Measurements from ENCODE around the gene SLC7A14. TPM values are rescaled to one million over a fixed set of nuclear protein-coding genes. Genes with fewer than 3 reads are reported as not detected.

SLC7A14 gene
- polyA plus RNA-seq, 1 experiment = 0.60 TPM

DNA sequence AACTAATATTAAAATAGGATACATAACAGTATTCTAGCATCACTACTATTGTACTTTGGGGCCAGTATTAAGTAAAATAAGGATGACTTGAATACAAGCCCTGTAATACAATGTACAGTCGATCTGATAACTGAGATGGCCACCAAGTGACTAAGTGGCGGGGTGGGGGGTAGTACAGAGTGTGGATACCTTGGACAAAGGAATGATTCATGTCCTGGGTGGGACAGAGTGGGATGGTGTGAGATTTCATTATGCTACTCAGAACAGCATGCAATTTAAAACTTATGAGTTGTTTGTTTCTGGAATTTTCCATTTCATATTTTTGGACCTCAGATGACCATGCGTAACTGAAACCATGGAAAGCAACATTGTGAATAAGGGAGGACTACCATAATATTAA lies 46.0 kb downstream of the SLC7A14 start:
- POLR2A ChIA-PET = no interaction called here

DNA sequence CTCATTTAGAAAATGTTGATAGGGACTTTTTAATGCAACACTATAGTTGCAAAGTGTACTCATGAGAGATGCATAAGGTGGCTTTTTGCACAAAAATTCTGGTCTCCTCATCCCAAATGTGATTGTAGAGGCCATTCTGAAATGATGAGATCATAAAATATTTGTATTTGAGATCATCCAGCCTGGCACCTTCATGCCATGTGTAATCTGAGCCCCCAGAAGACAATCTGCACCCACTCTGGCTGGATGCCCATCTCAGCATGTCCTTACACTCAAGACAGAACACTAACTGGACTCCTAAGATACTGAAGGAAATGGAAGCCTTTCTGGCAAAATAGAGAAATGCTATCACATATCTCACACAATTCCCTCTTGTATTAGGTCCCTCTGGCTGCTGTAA lies 49.2 kb downstream of the SLC7A14 start:
- Histone ChIP-seq H3K27me3 (ENCODE audit: control insufficient read depth, insufficient read depth, low read length) (no peaks in the 10 kb centered on the region; the same call in 1 of the 2 replicates), H3K36me3 (ENCODE audit: control insufficient read depth, insufficient read depth, low read length) (no peaks in the 10 kb centered on the region), H3K4me3 (ENCODE audit: low read depth, low read length) (no peak overlapping the region)
- ChIA-PET CTCF (no interaction called here), POLR2A (interaction anchor here (0.5 kb wide), 1 partner anchor 979 kb away, joined by 3 read pairs; no protein-coding TSS in a partner anchor)
- no peak for DNase-seq (ENCODE audit: low read depth)
- TF ChIP-seq, protein P1, sequence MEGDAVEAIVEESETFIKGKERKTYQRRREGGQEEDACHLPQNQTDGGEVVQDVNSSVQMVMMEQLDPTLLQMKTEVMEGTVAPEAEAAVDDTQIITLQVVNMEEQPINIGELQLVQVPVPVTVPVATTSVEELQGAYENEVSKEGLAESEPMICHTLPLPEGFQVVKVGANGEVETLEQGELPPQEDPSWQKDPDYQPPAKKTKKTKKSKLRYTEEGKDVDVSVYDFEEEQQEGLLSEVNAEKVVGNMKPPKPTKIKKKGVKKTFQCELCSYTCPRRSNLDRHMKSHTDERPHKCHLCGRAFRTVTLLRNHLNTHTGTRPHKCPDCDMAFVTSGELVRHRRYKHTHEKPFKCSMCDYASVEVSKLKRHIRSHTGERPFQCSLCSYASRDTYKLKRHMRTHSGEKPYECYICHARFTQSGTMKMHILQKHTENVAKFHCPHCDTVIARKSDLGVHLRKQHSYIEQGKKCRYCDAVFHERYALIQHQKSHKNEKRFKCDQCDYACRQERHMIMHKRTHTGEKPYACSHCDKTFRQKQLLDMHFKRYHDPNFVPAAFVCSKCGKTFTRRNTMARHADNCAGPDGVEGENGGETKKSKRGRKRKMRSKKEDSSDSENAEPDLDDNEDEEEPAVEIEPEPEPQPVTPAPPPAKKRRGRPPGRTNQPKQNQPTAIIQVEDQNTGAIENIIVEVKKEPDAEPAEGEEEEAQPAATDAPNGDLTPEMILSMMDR (IDR thresholded peaks at IDR 0.05; ENCODE audit: insufficient read depth, low read depth, low read length) = no peak

More for the DNA sequence above, 46.0 kb downstream of the SLC7A14 start:
- Histone ChIP-seq H3K36me3 (ENCODE audit: control insufficient read depth, insufficient read depth, low read length) (no peaks in the 10 kb centered on the region), H3K27me3 (ENCODE audit: control insufficient read depth, insufficient read depth, low read length) (no peaks in the 10 kb centered on the region; the same call in 1 of the 2 replicates), H3K4me3 (ENCODE audit: low read depth, low read length) (no peak overlapping the region)
- DNase-seq (ENCODE audit: low read depth) = no peak
- TF ChIP-seq, protein P1 (IDR thresholded peaks at IDR 0.05; ENCODE audit: insufficient read depth, low read depth, low read length) = no peak
- CTCF ChIA-PET = interaction anchor here (1.0 kb wide), 1 partner anchor 269 kb away, joined by 4 read pairs; no protein-coding TSS in a partner anchor

DNA sequence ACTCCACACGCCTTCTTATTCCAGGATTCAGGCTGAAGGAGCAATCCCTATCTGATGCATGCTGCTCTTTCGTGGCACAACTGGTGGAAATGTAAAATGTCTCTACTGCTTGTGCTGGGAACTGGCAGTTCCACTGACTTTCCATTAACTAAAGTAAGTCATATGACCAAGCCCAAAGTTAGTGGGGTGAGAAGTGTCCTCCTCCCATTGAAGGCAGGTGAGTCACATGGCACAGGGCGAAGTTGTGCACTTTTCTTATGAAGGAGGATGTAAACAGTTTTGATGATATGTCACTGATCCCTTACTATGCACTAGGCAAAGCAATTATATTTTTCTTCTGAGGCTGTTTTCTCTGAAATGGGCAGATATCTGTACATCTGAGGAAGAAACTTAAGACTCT lies 51.6 kb downstream of the SLC7A14 start:
- POLR2A ChIA-PET = no interaction called here
- H3K27me3 ChIP-seq (ENCODE audit: control insufficient read depth, insufficient read depth, low read length) = no peaks in the 10 kb centered on the region; the same call in 1 of the 2 replicates
- H3K36me3 ChIP-seq (ENCODE audit: control insufficient read depth, insufficient read depth, low read length) = no peaks in the 10 kb centered on the region
- TF ChIP-seq, protein P1 (IDR thresholded peaks at IDR 0.05; ENCODE audit: insufficient read depth, low read depth, low read length) = no peak
- no peak for DNase-seq (ENCODE audit: low read depth)
- CTCF ChIA-PET = no interaction called here
- H3K4me3 ChIP-seq (ENCODE audit: low read depth, low read length) = no peak overlapping the region

DNA sequence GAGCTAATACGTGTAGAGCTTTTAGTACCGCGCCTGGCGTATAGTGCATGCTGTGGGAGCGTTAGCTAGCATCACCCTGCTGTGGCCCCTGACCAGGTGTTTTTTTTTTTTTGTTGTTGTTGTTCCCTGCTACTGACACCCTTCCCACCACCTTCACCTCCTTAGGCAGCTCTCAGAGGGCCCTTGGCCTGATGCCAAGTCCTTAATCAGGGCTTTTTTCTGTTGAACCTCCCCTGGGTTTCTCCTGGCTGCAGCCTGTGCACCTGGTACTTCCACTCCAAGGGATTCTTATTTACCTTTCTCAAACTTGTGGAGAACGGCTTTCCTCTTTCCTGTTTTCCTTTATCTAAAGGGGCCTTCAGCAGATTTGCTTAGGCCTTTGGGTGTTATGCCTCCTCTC lies 53.3 kb downstream of the SLC7A14 start:
- H3K36me3 ChIP-seq (ENCODE audit: control insufficient read depth, insufficient read depth, low read length) = no peaks in the 10 kb centered on the region

DNA sequence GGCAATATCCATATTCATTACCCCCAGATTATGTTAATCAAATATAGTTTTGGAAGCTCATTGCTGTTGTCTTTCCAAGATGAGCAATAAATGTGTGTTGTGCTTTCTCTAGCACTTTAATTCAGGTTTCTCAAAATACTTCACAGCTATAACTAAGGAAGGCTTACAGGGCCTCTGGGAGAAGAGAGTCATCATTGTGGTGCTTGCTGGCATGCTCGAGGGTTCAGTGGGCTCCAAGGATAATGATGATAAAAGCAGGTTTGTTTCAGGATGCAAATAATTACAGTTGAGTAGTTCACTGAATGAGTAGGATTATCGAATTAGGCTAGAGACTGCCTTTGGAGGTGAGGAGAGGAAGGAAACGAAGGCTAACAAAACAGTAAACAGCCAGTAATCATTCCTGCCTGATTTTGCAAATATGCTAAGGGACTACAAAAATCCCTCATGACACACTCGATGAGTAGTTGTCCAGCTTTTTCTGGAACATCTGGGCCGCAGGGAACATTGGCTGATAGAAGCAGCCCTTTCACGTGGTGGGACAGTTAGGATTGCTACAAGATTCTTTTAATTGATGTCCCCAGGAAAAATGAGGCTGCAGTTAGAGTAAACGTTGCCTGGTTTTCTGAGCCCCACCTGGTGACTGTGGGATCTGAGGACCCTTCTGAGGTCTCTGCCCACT lies 54.1 kb downstream of the SLC7A14 start:
- Histone ChIP-seq H3K4me3 (ENCODE audit: low read depth, low read length) (no peak overlapping the region), H3K27me3 (ENCODE audit: control insufficient read depth, insufficient read depth, low read length) (no peaks in the 10 kb centered on the region)
- CTCF ChIA-PET = interaction anchor here (0.7 kb wide), 1 partner anchor 78 kb away, joined by 3 read pairs; no protein-coding TSS in a partner anchor

More for the DNA sequence above, 53.3 kb downstream of the SLC7A14 start:
- H3K27me3 ChIP-seq (ENCODE audit: control insufficient read depth, insufficient read depth, low read length) = no peaks in the 10 kb centered on the region
- POLR2A ChIA-PET = no interaction called here
- DNase-seq (ENCODE audit: low read depth) = no peak
- CTCF ChIA-PET = interaction anchor here (0.7 kb wide), 1 partner anchor 78 kb away, joined by 3 read pairs; no protein-coding TSS in a partner anchor
- H3K4me3 ChIP-seq (ENCODE audit: low read depth, low read length) = no peak overlapping the region
- TF ChIP-seq, protein P1 (IDR thresholded peaks at IDR 0.05; ENCODE audit: insufficient read depth, low read depth, low read length) = no peak

More for the DNA sequence above, 54.1 kb downstream of the SLC7A14 start:
- POLR2A ChIA-PET = interaction anchor here (0.6 kb wide), 1 partner anchor 62 kb away, joined by 3 read pairs; no protein-coding TSS in a partner anchor
- no peak for DNase-seq (ENCODE audit: low read depth)
- no peaks in the 10 kb centered on the region for H3K36me3 ChIP-seq (ENCODE audit: control insufficient read depth, insufficient read depth, low read length)
- TF ChIP-seq, protein P1 (IDR thresholded peaks at IDR 0.05; ENCODE audit: insufficient read depth, low read depth, low read length) = no peak
